Choroid plexus epithelial cell (primary cell): ENCODE measurements around the gene SULT1E1.

Experiments
- DNase-seq: peaks from one replicate; pipeline ENCODE4 v3.0.0-alpha.2; 2010; ENCODE audit warnings: low read depth
- H3K4me3 ChIP-seq: 2 replicates; pipeline ENCODE4 v1.5.1; 2011; ENCODE audit warnings: low read depth, mild to moderate bottlenecking, control low read depth, low read length, moderate library complexity
- TF ChIP-seq, protein P1 (sequence below): conservative IDR thresholded peaks from 2 replicates; pipeline ENCODE4 v1.5.1; 2011; ENCODE audit warnings: low read depth, mild to moderate bottlenecking, control low read depth, inconsistent platforms, low read length, moderate library complexity

SULT1E1 gene

DNA sequence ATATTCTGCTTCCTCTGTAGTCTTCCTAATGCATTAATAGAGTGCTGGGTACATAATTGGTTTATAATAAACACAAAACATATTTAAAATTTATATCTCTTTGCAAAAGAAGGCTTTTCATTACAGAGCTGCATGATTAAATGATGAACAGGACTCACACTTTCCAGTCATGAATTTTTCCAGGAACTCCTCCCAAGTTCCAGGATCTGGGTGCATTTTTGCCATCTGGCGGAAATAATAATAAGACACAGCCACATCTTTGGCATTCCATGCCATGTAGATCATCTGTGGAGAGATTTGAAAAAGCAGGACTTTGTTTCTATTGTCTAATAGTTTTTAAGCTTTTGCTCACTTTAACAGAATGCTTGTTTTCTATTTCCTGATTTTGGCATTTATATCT, 59.3 kb downstream of the SULT1E1 start:
- no peak overlapping the region for H3K4me3 ChIP-seq
- TF ChIP-seq, protein P1, sequence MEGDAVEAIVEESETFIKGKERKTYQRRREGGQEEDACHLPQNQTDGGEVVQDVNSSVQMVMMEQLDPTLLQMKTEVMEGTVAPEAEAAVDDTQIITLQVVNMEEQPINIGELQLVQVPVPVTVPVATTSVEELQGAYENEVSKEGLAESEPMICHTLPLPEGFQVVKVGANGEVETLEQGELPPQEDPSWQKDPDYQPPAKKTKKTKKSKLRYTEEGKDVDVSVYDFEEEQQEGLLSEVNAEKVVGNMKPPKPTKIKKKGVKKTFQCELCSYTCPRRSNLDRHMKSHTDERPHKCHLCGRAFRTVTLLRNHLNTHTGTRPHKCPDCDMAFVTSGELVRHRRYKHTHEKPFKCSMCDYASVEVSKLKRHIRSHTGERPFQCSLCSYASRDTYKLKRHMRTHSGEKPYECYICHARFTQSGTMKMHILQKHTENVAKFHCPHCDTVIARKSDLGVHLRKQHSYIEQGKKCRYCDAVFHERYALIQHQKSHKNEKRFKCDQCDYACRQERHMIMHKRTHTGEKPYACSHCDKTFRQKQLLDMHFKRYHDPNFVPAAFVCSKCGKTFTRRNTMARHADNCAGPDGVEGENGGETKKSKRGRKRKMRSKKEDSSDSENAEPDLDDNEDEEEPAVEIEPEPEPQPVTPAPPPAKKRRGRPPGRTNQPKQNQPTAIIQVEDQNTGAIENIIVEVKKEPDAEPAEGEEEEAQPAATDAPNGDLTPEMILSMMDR = no peak
- peak; percentile 31 for DNase-seq

DNA sequence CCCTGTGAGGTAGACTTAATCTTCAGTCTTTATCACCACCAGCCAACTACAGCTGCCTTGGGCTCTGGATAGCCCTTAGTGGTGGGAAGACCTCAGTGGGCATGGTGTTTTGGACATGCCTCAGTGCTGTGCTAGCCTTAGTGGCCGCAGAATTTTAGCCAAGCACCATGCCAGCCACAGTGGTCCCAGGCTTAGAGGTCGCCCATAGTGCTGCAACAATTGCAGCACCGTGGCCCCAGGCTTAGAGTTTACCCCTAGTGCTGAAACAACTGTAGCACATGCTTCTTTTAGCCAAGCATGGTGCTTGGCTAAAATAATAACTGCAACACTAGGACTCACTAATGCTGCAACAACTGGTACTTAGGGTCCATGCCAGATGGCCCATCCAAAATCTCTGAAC, 60.6 kb downstream of the SULT1E1 start:
- DNase-seq = no peak
- TF ChIP-seq, protein P1 = no peak
- no peak overlapping the region for H3K4me3 ChIP-seq

DNA sequence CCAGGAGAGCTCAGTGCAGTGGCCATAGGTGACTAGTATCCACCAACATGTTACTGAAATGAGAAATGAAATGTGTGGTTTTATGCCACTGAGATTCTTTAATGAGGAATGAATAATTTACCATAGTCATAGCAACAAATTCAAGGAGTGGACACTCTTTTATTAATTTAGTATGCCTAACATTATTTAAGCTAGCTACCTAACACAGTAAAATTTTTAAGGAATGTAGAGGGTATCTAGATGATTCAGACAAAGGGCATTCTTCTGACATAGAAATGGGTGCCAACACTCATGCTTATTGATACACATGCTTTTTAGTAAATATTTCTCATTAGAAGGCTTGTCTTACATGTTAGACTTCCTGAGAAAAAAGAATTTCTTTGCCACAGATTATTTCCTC, 66.2 kb downstream of the SULT1E1 start:
- DNase-seq = no peak
- H3K4me3 ChIP-seq = no peak overlapping the region
- TF ChIP-seq, protein P1 = no peak
